GM12878 (cell line): Measurements from ENCODE around the gene TMED5. TPM values are rescaled to one million over a fixed set of nuclear protein-coding genes. Genes with fewer than 3 reads are reported as not detected.

Source experiments
- CBFB ChIP-seq: IDR thresholded peaks from 2 replicates; pipeline ENCODE4 v1.6.1; 2016; ENCODE audit warnings: antibody characterized with exemption, low read depth
- CHD1 ChIP-seq: IDR thresholded peaks from 2 replicates; pipeline ENCODE4 v1.6.1; 2012; ENCODE audit warnings: low read depth, low read length, improper control_type of control experiment
- MYC ChIP-seq: IDR thresholded peaks from 2 replicates; pipeline ENCODE4 v1.6.1; 2011; ENCODE audit warnings: mild to moderate bottlenecking, low read length, moderate library complexity, inconsistent platforms; ENCODE audit not compliant: insufficient read depth, insufficient replicate concordance, insufficient read length, severe bottlenecking
- NFXL1 ChIP-seq: fragments of 450-650 bp; IDR thresholded peaks from 2 replicates; pipeline ENCODE4 v1.6.1; 2017; ENCODE audit warnings: antibody characterized with exemption, mild to moderate bottlenecking, borderline replicate concordance
- PAX5 ChIP-seq: IDR thresholded peaks from 2 replicates; pipeline ENCODE4 v1.6.1; 2011; ENCODE audit warnings: low read depth, low read length, borderline replicate concordance
- PML ChIP-seq: IDR thresholded peaks from 2 replicates; pipeline ENCODE4 v1.6.1; 2012; ENCODE audit warnings: low read length, inconsistent platforms
- POLR2AphosphoS2 ChIP-seq: IDR thresholded peaks from 2 replicates; pipeline ENCODE4 v1.6.1; 2011; ENCODE audit warnings: low read depth, mild to moderate bottlenecking, low read length, improper control_type of control experiment, moderate library complexity
- POU2F2 ChIP-seq: IDR thresholded peaks from 3 replicates; pipeline ENCODE4 v1.6.1; 2011; ENCODE audit warnings: low read depth, mild to moderate bottlenecking, low read length, borderline replicate concordance
- RCOR1 ChIP-seq: conservative IDR thresholded peaks from 2 replicates; pipeline ENCODE4 v1.6.1; 2012; ENCODE audit warnings: low read depth, low read length, improper control_type of control experiment
- STAT3 ChIP-seq: IDR thresholded peaks from 2 replicates; pipeline ENCODE4 v1.6.1; 2011; ENCODE audit warnings: low read depth, low read length, improper control_type of control experiment
- WRNIP1 ChIP-seq: IDR thresholded peaks from 2 replicates; pipeline ENCODE4 v1.6.1; 2011; ENCODE audit warnings: low read depth, low read length, improper control_type of control experiment, borderline replicate concordance
- polyA plus RNA-seq, 11 experiments: library from polyadenylated mRNA; depleted of rRNA in 4 of 11; unstranded in 6 of 11; stranded (reverse) in 5 of 11; fragments of >200 nt; fragmentation: Nextera tagmentation in 4 of 11; fragmentation: Illumina TruSeq in 1 of 11; extraction: Ambion mirVana in 4 of 11; extraction: Trizol in 1 of 11; gene quantifications; 1 replicate in 1 of 11; 2 replicates in 10 of 11; pipeline versions ENCODE4 v1.2.1 to v1.2.3, GENCODE V29; 2011 to 2016; ENCODE audit warnings: inconsistent platforms in 2 of 11, missing spikeins in 2 of 11, low read depth in 1 of 11
- total RNA-seq, 4 experiments: library from RNA; depleted of rRNA in 3 of 4; stranded (reverse); fragments of >200 nt in 3 of 4; fragmentation: Illumina TruSeq in 1 of 4; extraction: Trizol in 1 of 4; gene quantifications; 2 replicates each; pipeline versions ENCODE4 v1.2.1 to v1.2.3, GENCODE V29; 2013 to 2021
- TF ChIP-seq, protein P1 (sequence below): IDR thresholded peaks from 2 replicates; pipeline ENCODE4 v1.6.1; 2012; ENCODE audit warnings: low read depth, low read length, improper control_type of control experiment
- TF ChIP-seq, protein P2 (sequence below): fragments of 450-650 bp; IDR thresholded peaks from 2 replicates; pipeline ENCODE4 v1.6.1; 2016; ENCODE audit warnings: mild to moderate bottlenecking, moderate library complexity, borderline replicate concordance
- TF ChIP-seq, protein P3 (sequence below): fragments of 450-650 bp; IDR thresholded peaks from 2 replicates; pipeline ENCODE4 v1.6.1; 2018; ENCODE audit warnings: borderline replicate concordance, mild to moderate bottlenecking; ENCODE audit not compliant: partially characterized antibody
- TF ChIP-seq, protein P4 (sequence below): fragments of 450-650 bp; formaldehyde crosslinking; IDR thresholded peaks from 2 replicates; pipeline ENCODE4 v1.4.0; 2022; ENCODE audit warnings: mild to moderate bottlenecking, moderate library complexity
- TF ChIP-seq, protein P5 (sequence below): IDR thresholded peaks from 2 replicates; pipeline ENCODE4 v1.6.1; 2012; ENCODE audit warnings: low read depth, low read length, improper control_type of control experiment

Gene TMED5
- total and polyA plus RNA-seq, 10 of the 15 experiments (the other 5 are each of a cell fraction or from before 2014, with no cell fraction given) = 18.5 to 80.6 (median 54.0) TPM

DNA sequence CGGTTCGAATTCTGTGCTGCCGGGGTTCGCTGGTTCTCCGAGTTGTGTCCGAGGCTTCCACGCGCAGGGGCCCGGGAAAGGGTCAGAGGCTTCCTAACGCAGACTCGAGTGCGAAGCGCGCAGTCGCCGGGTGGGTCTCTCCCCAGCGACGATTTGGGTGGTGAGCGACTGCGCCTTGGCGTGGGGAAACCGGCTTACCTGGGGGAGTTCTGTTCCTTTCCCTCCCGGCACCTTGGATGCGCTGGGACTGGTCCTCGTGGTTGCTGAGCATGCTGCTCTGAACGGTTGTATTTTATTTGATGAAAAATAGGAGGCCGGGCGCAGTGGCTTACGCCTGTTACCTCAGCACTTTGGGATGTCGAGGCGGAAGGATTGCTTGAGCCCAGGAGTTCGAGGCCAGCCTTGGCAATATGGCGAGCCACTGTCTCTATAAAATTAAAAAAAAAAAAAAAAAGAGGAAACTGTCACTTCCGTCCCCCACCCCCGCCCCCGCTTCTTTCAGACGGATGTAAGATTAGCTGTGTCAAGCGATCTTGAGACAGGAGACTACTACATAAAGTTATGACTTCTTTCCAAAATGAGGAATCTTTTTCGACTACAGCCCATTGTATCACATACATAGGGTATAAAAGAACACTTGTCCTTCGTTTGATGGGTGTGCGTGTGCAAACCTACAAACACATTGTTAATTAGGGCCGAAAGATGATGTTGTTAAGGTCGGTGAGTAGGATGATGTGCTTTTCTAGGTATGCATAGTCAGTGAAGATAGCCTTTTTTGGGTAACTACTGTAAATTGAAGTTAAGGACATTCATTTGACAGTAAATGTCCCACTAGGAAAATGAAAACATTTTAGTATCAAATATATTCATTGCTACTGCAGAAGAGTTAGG is 755 bp upstream of the TMED5 start, which contains the start of gene CCDC18 (continued):
- TF ChIP-seq, protein P1, sequence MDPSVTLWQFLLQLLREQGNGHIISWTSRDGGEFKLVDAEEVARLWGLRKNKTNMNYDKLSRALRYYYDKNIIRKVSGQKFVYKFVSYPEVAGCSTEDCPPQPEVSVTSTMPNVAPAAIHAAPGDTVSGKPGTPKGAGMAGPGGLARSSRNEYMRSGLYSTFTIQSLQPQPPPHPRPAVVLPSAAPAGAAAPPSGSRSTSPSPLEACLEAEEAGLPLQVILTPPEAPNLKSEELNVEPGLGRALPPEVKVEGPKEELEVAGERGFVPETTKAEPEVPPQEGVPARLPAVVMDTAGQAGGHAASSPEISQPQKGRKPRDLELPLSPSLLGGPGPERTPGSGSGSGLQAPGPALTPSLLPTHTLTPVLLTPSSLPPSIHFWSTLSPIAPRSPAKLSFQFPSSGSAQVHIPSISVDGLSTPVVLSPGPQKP = peak; percentile 73
- TF ChIP-seq CBFB (peak; percentile 16; the same call in 1 of the 2 replicates), MYC (no peak), PAX5 (no peak), STAT3 (no peak), POU2F2 (peak; percentile 37; the same call in 2 of the 3 replicates), POLR2AphosphoS2 (no peak), NFXL1 (no peak), WRNIP1 (no peak), RCOR1 (no peak), PML (peak; percentile 91), CHD1 (no peak)
- TF ChIP-seq, protein P2, sequence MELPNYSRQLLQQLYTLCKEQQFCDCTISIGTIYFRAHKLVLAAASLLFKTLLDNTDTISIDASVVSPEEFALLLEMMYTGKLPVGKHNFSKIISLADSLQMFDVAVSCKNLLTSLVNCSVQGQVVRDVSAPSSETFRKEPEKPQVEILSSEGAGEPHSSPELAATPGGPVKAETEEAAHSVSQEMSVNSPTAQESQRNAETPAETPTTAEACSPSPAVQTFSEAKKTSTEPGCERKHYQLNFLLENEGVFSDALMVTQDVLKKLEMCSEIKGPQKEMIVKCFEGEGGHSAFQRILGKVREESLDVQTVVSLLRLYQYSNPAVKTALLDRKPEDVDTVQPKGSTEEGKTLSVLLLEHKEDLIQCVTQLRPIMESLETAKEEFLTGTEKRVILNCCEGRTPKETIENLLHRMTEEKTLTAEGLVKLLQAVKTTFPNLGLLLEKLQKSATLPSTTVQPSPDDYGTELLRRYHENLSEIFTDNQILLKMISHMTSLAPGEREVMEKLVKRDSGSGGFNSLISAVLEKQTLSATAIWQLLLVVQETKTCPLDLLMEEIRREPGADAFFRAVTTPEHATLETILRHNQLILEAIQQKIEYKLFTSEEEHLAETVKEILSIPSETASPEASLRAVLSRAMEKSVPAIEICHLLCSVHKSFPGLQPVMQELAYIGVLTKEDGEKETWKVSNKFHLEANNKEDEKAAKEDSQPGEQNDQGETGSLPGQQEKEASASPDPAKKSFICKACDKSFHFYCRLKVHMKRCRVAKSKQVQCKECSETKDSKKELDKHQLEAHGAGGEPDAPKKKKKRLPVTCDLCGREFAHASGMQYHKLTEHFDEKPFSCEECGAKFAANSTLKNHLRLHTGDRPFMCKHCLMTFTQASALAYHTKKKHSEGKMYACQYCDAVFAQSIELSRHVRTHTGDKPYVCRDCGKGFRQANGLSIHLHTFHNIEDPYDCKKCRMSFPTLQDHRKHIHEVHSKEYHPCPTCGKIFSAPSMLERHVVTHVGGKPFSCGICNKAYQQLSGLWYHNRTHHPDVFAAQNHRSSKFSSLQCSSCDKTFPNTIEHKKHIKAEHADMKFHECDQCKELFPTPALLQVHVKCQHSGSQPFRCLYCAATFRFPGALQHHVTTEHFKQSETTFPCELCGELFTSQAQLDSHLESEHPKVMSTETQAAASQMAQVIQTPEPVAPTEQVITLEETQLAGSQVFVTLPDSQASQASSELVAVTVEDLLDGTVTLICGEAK = peak; percentile 91
- TF ChIP-seq, protein P3, sequence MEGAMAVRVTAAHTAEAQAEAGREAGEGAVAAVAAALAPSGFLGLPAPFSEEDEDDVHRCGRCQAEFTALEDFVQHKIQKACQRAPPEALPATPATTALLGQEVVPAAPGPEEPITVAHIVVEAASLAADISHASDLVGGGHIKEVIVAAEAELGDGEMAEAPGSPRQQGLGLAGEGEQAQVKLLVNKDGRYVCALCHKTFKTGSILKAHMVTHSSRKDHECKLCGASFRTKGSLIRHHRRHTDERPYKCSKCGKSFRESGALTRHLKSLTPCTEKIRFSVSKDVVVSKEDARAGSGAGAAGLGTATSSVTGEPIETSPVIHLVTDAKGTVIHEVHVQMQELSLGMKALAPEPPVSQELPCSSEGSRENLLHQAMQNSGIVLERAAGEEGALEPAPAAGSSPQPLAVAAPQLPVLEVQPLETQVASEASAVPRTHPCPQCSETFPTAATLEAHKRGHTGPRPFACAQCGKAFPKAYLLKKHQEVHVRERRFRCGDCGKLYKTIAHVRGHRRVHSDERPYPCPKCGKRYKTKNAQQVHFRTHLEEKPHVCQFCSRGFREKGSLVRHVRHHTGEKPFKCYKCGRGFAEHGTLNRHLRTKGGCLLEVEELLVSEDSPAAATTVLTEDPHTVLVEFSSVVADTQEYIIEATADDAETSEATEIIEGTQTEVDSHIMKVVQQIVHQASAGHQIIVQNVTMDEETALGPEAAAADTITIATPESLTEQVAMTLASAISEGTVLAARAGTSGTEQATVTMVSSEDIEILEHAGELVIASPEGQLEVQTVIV = no peak
- TF ChIP-seq, protein P4, sequence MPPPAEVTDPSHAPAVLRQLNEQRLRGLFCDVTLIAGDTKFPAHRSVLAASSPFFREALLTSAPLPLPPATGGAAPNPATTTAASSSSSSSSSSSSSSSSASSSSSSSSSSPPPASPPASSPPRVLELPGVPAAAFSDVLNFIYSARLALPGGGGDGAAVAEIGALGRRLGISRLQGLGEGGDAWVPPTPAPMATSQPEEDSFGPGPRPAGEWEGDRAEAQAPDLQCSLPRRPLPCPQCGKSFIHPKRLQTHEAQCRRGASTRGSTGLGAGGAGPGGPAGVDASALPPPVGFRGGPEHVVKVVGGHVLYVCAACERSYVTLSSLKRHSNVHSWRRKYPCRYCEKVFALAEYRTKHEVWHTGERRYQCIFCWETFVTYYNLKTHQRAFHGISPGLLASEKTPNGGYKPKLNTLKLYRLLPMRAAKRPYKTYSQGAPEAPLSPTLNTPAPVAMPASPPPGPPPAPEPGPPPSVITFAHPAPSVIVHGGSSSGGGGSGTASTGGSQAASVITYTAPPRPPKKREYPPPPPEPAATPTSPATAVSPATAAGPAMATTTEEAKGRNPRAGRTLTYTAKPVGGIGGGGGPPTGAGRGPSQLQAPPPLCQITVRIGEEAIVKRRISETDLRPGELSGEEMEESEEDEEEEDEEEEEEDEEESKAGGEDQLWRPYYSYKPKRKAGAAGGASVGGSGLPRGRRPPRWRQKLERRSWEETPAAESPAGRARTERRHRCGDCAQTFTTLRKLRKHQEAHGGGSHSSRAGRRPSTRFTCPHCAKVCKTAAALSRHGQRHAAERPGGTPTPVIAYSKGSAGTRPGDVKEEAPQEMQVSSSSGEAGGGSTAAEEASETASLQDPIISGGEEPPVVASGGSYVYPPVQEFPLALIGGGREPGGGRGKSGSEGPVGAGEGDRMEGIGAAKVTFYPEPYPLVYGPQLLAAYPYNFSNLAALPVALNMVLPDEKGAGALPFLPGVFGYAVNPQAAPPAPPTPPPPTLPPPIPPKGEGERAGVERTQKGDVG (CRISPR knock-in tag) = no peak
- TF ChIP-seq, protein P5, sequence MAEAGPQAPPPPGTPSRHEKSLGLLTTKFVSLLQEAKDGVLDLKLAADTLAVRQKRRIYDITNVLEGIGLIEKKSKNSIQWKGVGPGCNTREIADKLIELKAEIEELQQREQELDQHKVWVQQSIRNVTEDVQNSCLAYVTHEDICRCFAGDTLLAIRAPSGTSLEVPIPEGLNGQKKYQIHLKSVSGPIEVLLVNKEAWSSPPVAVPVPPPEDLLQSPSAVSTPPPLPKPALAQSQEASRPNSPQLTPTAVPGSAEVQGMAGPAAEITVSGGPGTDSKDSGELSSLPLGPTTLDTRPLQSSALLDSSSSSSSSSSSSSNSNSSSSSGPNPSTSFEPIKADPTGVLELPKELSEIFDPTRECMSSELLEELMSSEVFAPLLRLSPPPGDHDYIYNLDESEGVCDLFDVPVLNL = 0 out of 2 replicates have a peak, but pooled peaks have one; percentile 92
